ENCODE measurements around the gene REX1BD. TPM values are rescaled to one million over a fixed set of nuclear protein-coding genes. Genes with fewer than 3 reads are reported as not detected.

Gene REX1BD
- total RNA-seq, 1 experiment from 2014 or later = 72.3 TPM

GRCh38 chr19:18586306-18586705, 2.3 kb upstream of the REX1BD start:
- H4K5ac ChIP-seq (ENCODE audit: insufficient read length, low read depth, low read length) = no peak overlapping the region
- peaks cover 15% of the 10 kb centered on the region for H3K23me2 ChIP-seq (ENCODE audit: insufficient read length, low read depth, low read length, poor library complexity, severe bottlenecking)
- no peaks in the 10 kb centered on the region for H3K9me3 ChIP-seq (ENCODE audit: control insufficient read depth, low read depth, low read length)
- H2BK15ac ChIP-seq (ENCODE audit: low read depth, low read length) = no peak overlapping the region
- no peak overlapping the region for H2AFZ ChIP-seq (ENCODE audit: low read length)
- no peak overlapping the region for H2BK5ac ChIP-seq (ENCODE audit: insufficient read length, low read length)
- no peaks in the 10 kb centered on the region for H3K27me3 ChIP-seq (ENCODE audit: insufficient read depth, low read length)
- Mint-ChIP-seq H3K9me3 (no peaks in the 10 kb centered on the region; a peak in 1 of 5 replicates), H3K4me1 (peaks cover 20 to 22% of the 10 kb centered on the region in 2 experiments), H3K4me3 (no peak overlapping the region), H3K36me3 (ENCODE audit: insufficient read depth in 1 of 3, low read depth in 3 of 3) (peaks cover 3 to 8% (median 5%) of the 10 kb centered on the region in 3 experiments; a peak in 6 of 7 replicates), H3K27me3 (ENCODE audit: low read depth) (peaks cover 8% of the 10 kb centered on the region), H3K27ac (no peak overlapping the region)
- H4K8ac ChIP-seq (replicated peaks; ENCODE audit: insufficient read length, low read depth, low read length) = no peak overlapping the region
- no peak overlapping the region for H2BK12ac ChIP-seq (ENCODE audit: insufficient read length, low read depth, low read length)
- H3K14ac ChIP-seq (ENCODE audit: insufficient read depth, low read length) = no peak overlapping the region
- no peaks in the 10 kb centered on the region for H3K79me2 ChIP-seq (ENCODE audit: insufficient read depth, low read length)
- no peak for DNase-seq
- H2AK5ac ChIP-seq (ENCODE audit: insufficient read length, low read length) = no peak overlapping the region
- no peak overlapping the region for H2BK120ac ChIP-seq (ENCODE audit: low read depth, low read length, poor library complexity, severe bottlenecking)
- H3K9ac ChIP-seq (ENCODE audit: extremely low read depth, insufficient read length, low read length) = no peak overlapping the region
- no peak overlapping the region for H2BK20ac ChIP-seq (ENCODE audit: low read depth, low read length, poor library complexity, severe bottlenecking)
- H3K79me1 ChIP-seq (ENCODE audit: insufficient read depth, low read depth, low read length, poor library complexity, severe bottlenecking) = no peaks in the 10 kb centered on the region
- WGBS (ENCODE audit: extremely low coverage, insufficient read length, low lambda C conversion rate) = no CpG with 5 or more reads among the region's 2 CpGs
- no peak overlapping the region for H3K56ac ChIP-seq (ENCODE audit: insufficient read length, low read depth, low read length)
- H3K23ac ChIP-seq (ENCODE audit: insufficient read length, low read depth, low read length) = no peak overlapping the region
- H3K18ac ChIP-seq (ENCODE audit: insufficient read length, low read depth, low read length) = no peak overlapping the region
- H3K4ac ChIP-seq (ENCODE audit: low read depth, low read length) = no peak overlapping the region
- no peak overlapping the region for H3T11ph ChIP-seq (ENCODE audit: low read length)
- no peak overlapping the region for H3K27ac ChIP-seq (ENCODE audit: insufficient read length, low read depth, low read length)
- TF ChIP-seq CTCF (conservative IDR thresholded peaks at IDR 0.05) = no peak
- no peak overlapping the region for H4K91ac ChIP-seq (ENCODE audit: insufficient read length, low read depth, low read length)
- no peaks in the 10 kb centered on the region for H4K20me1 ChIP-seq (ENCODE audit: control insufficient read depth, insufficient read depth, insufficient read length)
- peaks cover 2% of the 10 kb centered on the region; the same call in 1 of the 2 replicates for H3K4me1 ChIP-seq (ENCODE audit: insufficient read depth, low read length)
- no peak overlapping the region for H3K4me2 ChIP-seq (ENCODE audit: insufficient read depth, insufficient read length, low read length)

Data from H9 (cell line).